NCI-H446 (cell line): ENCODE data around the gene MRPL51.
A peak's percentile ranks its signal among the peaks of the same experiment; 100 is the strongest.
"Not testable (repeated sequence)": the region's sequence is repeated elsewhere in the genome, so short reads cannot be mapped to it uniquely, and the experiment has no call there.

Source experiments
- DNase-seq, 2 experiments: peaks; one replicate each; lab custom pipeline; 2025; lab: John Stamatoyannopoulos, UW

MRPL51 gene

DNA sequence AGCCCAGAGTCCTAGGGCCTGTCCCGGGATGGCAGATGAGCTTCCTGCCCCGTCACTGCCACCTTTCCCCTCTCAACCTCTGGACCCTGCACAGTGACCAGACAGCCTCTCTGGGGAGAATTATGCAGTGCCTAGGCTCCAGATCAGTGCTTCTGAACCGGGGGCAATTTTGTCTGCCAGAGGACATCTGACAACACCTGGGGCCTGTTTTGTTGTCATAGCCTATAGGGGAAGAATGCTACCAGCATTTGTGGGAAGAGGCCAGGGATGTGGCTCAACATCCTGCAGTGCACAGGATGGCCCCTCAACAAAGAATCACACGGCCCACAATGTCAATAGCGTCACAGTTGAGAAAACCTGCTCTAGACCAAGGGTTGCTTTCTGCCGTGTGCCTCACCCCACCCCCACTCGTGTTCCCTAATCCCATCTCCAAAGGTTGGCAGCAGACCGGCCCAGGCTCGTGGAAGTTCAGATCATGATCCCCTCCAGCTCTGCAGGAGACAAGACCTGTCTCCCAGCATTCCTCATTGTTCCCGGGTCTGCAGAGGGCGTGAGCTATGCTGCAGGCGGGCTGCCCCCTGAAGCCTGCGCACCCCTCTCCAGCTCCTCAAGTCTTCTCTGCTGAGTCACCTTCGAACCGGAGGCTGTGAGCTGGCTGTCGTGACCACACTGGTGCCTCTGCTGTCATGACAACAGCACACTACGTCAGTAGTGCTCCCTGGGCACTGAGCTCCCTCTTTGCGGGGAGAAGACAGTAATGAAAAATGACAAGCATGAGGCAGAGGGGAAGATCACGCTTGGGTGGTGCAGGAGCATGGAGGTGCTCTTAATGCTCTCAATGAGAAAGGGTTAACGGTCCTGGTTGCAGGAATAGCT is 39.2 kb upstream of the MRPL51 start:
- DNase-seq: peak; percentile 35 to 59

DNA sequence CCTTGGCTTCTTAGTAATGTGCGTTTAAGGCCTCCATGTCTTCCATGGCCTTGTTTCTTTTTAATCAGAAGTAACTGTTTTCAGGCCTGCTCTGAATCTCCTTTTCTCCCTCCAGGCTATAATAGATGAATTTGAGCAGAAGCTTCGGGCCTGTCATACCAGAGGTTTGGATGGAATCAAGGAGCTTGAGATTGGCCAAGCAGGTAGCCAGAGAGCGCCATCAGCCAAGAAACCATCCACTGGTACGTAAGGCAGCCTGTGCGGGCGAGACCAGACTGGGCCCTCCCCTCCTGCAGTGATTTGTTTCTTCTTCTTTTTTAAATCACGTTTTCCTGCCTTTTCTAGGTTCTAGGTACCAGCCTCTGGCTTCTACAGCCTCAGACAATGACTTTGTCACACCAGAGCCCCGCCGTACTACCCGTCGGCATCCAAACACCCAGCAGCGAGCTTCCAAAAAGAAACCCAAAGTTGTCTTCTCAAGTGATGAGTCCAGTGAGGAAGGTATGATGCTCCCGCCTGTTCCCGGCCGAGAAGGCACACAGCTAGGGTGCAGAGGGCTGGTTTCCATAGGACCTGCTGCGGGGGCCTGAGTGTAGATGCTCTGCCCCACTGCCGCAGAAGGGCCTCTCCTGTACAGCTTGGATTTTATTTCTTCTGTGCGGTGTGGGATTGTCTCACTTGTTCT is 37.7 kb upstream of the MRPL51 start:
- no peak for DNase-seq

DNA sequence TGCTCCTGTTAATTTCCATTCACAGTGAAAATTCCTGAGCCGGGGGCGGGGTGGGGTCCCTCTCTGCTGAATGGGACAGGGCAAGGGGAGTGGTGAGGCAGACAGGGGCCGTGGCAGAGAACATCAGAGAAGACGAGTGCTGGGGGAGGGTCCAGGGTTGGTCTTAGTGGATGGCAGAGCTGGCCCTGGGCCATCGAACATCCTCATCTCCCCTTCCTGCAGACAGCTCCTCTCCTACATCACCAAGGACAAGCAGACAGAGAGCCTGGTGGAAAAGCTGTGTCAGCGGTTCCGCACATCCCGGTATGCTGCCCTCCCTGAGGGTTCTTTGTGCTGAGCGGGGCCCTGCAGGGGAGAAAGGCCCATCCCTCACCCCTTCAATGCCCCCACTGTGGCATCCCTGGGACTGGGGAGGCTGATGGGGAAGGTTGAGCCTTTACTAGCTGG is 36.3 kb upstream of the MRPL51 start:
- no peak for DNase-seq

DNA sequence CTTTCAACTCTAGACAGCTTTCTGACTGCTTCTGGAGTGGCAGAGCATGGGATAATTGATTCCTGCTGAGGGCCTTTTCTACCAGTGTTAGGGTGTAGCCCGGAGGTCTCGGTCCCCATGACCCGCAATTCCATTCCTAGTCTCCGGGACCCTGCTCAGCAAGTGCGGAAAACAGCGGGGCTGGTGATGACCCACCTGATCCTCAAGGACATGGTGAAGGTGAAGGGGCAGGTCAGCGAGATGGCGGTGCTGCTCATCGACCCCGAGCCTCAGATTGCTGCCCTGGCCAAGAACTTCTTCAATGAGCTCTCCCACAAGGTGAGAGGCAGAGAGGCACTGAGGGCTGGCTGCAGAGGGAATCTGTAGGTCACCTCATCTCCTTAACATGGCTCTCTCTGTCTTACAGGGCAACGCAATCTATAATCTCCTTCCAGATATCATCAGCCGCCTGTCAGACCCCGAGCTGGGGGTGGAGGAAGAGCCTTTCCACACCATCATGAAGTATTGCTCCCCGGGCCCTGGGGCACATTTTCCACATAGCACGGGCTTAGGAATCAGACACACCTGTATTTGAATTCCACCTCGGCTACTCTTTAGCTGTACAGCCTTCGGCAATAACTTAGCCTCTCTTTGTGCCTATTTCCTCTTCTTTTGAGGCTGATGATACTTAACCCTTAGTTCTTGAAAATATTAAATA is 35.6 kb upstream of the MRPL51 start:
- DNase-seq: no peak

DNA sequence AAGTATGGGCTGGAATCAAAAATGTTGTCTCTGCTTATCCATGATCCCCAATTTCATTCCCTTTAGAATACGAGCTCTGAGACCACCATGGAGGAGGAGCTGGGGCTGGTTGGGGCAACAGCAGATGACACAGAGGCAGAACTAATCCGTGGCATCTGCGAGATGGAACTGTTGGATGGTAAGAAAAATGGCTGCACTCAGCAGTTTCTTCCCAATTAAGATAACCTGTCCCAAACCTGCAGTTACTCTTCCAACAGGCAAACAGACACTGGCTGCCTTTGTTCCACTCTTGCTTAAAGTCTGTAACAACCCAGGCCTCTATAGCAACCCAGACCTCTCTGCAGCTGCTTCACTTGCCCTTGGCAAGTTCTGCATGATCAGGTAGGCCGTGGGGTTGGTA is 34.6 kb upstream of the MRPL51 start:
- no peak for DNase-seq

DNA sequence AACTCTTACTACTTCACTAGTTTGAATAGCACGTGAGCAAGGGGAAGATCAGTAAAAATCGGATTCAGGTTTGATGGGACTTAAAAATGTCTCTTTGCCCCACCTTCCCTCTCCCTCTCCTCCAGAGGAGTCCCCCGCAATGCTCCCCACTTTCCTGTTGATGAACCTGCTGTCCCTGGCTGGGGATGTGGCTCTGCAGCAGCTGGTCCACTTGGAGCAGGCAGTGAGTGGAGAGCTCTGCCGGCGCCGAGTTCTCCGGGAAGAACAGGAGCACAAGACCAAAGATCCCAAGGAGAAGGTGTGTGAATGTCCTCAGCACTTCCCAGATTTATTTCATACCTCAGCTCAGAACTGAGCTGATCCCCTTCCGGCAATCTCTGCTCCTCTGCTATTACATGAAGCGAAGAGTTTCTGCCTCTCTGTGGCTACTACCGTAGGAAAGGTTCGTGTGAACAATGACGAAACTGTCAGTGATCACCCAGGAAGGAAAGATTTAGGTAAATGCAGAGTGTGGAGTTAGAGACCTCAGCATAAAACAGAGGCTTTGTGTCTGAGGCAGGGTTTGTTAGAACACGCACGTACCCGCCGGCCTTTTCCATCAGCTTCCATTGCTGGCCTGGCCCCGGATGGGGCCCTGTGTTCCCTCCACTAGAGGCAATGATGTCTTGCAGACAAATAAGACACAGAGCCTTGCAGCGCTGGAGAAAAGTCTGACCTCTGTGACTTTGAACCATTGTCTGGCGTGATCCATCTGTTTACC is 33.9 kb upstream of the MRPL51 start:
- no peak for DNase-seq

DNA sequence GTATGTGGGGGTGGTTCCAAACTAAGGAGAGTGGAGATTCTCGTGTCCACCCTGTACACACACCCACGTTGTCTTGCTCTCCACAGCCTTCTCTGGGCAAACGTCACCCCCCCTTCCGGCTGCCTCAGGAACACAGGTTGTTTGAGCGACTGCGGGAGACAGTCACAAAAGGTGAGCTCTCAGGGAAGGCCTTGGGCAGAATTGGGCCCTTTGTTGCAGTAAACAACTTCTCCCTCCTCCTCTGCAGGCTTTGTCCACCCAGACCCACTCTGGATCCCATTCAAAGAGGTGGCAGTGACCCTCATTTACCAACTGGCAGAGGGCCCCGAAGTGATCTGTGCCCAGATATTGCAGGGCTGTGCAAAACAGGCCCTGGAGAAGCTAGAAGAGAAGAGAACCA is 33.1 kb upstream of the MRPL51 start:
- no peak for DNase-seq

DNA sequence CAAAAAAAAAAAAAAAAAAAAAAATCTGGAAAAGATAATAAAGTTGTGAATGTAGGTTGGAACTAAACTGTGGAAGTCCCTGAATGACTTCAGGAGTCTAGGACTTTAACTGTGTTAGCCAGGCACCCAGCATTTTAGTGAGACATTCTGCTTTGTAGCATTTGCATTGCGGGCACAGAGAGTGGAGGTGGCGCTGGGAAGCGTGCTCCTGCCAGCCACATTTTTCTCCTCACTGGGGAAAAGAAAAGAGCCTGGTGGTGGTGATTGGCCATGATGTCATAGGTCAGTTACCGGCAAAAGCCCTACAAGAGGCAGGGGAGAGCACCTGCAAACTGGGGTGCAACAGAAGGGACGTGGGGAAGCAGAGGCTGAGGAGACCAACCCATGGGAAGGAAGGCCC is 31.6 kb upstream of the MRPL51 start:
- no peak for DNase-seq

DNA sequence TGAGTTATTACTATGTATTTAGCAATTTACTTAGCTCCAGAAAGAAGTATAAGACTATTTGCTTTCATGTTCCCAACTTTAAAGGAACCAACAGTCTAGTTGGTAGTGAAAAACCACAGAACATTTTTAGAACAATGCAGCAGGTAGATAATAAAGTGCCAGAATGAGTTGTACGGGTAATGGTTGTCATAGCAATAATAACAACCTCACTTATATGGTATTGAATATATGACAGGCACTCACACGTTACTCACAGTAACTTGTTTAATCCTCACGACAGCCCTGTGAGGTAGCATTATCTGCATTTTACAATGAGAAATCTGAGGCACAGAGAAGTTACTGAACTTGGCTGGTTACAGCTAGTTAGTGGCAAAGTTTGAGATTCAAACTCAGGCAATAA is 30.6 kb upstream of the MRPL51 start:
- DNase-seq: no peak

DNA sequence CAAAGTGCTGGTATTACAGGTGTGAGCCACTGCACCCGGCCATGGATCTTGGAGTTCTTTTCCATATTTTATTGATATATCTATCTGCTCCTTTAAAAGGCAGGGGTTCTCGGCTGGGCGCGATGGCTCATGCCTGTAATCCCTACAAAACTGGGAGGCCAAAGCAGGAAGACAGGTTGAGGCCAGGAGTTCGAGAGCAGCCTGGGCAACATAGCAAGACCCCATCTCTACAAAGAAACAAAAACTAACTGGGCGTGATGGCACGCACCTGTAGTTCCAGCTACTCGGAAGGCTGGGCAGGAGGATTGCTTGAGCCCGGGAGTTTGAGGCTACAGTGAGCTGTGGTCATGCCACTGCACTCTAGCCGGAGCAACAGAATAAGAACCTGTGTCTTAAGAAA is 29.1 kb upstream of the MRPL51 start:
- no peak for DNase-seq

DNA sequence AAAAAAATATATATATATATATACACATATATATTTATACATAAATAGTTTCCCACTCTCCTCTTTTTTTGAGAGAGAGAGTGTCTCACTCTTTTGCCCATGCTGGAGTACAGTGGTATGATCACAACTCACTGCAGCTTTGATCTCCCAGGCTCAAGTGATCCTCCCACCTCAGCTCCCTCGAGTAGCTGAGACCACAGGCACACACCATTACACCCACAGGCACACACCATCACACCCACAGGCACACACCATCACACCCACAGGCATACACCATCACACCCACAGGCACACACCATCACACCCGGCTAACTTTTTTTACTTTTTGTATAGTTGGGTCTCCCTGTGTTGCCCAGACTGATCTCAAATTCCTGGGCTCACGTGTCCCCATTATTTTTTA is 27.1 kb upstream of the MRPL51 start:
- no peak for DNase-seq

DNA sequence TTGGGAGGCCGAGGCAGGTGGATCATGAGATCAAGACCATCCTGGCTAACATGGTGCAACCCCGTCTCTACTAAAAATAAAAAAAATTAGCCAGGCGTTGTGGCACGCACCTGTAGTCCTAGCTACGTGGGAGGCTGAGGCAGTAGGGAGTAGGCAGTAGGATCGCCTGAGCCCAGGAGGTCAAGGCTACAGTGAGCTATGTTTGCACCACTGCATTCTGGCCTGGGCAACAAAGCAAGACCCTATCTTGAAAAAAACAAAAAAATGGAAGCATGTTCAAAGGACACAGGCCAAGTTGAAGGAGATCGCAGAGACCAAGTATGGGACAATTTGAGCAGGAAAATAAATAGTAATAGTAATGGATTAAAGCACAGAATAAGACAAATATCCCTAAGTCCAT is 15.0 kb upstream of the MRPL51 start:
- no peak for DNase-seq

DNA sequence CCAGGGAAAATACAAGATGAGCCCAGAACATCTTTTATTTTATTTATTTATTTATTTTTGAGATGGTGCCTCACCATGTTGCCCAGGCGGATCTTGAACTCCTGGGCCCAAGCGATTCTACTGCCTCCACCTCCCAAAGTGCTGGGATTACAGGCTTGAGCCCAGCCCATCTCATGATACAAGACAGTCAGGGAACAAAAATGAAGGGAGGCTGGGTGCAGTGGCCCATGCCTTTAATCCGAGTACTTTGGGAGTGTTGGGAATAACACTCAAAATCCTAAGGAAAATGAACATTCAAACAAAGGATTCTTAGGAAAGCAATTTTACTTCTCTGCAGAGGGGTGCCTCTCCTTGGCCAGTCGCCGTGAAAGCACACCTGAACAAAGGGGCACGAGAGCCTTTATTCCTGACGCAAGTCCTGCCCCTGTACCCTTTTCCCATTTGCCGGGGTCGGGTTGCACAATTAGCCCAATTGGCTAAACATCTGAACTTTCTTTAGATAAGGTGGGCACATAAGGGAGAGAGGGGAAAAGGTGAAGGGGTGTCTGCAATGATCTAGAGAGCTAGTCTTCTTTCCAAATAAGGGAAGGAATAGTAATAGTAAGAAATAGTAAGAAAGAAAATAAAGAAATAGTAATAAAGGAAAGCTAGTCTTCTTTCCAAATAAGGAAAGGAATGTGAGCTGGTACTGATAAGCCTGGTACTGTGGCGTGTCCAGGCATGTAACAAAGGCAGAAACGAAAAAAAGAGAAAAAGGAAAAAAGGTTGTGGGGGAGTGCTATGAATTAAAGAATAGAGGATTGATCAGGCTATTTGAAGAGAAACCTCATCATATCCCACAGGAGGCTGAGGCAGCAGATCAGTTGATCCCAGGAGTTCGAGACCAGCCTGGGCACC is 14.3 kb upstream of the MRPL51 start:
- no peak for DNase-seq

DNA sequence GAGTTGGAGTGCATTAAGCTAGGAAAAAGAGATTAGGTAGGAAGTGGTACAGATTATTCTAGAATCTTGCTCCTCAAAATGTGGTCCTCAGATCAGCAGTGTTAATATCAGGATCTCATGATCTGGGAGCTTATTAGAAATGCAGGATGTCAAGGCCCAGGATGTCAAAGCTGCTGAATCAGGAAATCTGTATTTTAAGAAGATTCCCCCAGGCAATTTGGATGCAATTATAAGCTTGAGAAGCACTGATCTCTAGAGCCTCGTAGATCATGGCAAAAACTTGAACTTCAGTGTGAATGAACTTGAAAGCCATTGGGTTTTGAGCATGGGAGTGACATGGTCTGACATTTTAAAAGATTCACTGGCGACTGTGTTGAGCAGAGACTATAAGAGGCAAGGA is 7.4 kb upstream of the MRPL51 start:
- DNase-seq: no peak

DNA sequence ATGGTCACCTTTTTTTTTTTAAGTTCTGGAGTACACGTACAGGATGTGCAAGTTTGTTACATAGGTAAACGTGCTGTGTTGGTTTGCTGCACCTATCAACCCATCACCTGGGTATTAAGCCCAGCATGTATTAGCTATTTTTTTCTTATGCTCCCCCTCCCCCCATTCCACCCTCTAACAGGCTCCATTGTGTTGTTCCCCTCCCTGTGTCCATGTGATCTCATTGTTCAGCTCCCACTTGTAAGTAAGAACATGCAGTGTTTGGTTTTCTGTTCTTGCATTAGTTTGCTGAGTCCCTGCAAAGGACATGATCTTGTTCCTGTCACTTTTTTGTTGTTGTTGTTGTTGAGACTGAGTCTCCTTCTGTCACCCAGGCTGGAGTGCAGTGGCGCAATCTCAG is 4.2 kb upstream of the MRPL51 start:
- not testable (repeated sequence) for DNase-seq

DNA sequence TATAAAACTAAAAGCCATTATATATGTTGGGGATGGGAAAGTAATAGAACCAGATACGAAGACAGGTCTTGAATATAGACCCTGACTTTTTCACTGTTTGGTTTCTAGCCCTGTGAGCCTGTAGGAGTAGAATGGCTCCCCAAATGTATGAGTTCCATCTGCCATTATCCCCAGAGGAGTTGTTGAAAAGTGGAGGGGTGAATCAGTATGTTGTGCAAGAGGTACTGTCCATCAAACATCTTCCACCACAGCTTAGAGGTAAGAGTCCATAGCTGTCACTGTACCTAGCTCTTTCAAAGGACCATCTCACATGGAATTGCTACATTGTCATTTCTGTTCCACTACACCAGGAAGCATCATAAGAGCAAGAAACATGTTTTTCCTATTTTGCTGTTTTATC is 1.9 kb upstream of the MRPL51 start:
- no peak for DNase-seq

DNA sequence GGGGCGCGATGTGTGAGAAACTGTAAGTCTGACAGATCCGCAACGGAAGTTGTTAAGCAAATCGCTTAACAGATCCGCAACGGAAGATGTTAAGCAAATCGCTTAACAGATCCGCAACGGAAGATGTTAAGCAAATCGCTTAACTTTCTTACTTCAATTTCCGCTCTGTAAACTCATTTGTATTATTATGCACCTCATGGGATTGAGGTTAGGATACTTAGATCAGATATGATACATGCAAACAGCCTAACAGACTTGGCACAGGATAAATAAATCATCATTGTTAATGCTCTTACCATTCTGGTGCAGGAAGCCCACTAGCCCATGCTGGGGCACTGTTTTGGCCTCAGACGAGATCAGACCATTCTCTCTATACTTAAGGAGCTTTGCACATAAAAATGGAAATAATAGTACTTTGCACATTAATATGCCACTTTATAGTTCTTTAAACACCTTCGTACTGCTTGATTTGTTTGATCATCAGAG is 1.2 kb upstream of the MRPL51 start:
- DNase-seq: peak in 1 of 2 experiments; percentile 36

DNA sequence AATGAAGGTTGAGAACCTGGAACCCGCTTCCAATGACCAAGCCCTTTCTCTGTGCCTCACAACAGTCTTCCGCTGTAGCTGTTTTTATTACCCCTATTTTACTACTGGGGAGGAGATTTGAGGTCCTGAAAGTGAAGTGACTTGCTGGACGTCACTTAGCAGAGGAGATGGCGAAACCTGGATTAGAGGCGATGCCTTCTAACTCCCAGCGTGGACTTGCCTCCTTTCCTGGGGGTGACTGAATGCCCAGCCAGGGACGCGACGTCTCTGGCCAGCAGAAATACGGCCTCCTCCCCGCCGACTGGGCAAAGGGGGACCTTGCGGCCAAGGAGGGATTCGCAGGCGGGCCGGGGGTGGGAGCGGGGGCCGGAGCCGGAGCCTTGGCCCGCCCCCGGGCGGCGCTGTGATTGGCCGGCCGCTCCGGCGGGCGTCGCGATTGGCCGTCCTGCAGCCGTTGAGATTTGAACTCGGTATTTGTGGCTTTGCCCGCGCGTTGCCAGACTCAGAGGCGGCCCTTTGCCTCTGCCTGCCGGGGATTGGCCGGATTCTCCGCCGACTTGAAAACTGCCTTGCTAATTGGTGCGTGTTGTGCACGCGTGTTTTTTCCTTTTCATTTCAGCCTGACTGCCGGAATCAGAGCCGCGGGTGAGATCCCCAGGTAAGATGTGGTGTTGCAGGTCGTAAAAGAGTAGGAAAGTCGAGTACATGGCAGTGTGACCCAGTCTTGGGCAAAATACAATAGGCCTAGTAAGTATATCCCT is 615 bp upstream of the MRPL51 start, which contains the start of gene NCAPD2:
Gene NCAPD2, plus strand, starts transcription at position 606 of the 761 bp plus-strand sequence. CDS start 997 bp downstream, outside the sequence.
- DNase-seq: peak; percentile 94 to 98

DNA sequence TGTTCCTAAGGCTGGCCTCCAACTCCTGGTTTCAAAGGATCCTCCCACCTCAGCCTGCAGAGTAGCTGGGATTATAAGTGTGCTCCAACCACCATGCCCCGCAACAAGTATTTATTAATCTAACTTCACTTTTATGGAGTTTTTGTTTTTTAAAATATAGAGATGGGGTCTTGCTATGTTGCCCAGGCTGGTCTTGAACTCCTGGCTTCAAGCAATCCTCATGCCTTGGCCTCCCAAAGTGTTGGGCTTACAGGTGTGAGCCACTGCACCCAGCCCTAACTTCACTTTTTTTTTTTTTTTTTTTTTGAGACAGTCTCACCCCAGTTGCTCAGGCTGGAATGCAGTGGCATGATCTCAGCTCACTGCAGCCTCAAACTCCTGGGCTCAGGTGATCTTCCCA is 2.4 kb downstream of the MRPL51 start:
- not testable (repeated sequence) for DNase-seq

DNA sequence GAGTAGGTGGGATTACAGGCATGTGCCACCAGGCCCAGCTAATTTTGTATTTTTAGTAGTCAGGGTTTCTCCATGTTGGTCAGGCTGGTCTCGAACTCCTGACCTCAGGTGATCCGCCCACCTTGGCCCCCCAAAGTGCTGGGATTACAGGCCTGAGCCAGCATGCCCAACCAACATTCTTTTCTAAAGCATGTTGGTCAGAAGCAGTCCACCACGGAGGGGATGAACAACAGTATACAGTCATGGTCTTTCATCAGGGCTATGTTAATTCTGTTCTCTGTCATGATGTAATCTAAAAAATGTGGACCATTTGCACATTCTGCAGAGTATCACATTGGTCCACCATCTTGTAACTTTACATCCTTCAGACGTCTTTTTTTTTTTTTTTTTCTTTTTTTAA is 3.6 kb downstream of the MRPL51 start:
- no peak for DNase-seq
